ENCODE measurements around the gene ZNF485.
"Not testable (repeated sequence)": the region's sequence is repeated elsewhere in the genome, so short reads cannot be mapped to it uniquely, and the experiment has no call there.

ZNF485 gene

DNA sequence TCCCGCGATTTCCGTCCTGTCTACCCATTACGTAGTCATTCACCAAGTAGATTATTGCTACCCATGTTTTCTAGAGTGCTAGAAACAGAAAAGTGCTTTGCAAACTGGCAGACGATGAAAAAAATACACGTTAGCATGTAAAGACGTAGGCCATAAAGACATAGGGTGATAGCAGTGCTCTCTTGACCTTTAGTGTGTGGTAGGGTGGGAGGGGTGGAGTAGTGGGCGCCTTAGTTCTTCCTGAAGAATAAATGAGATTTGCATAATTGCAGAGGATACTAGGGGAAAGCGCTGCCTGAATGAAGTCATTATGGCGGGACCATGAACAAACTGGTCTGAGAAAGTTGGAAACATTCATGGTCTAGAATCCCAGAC lies 948 bp downstream of the ZNF485 start:
- Histone ChIP-seq H3K9ac (ENCODE audit: low read depth, low read length) (peak overlapping the region; percentile 69; the same call in 1 of the 2 replicates), H3K9me3 (ENCODE audit: insufficient read depth, low read depth, low read length) (no peaks in the 10 kb centered on the region), H3K36me3 (ENCODE audit: insufficient read depth, low read length) (peaks cover 29% of the 10 kb centered on the region; the same call in 1 of the 2 replicates), H3K4me1 (ENCODE audit: insufficient read depth, low read length) (peaks cover 5% of the 10 kb centered on the region), H3K4me3 (ENCODE audit: low read length) (peak overlapping the region; percentile 78), H3K27ac (ENCODE audit: low read depth, low read length) (no peak overlapping the region), H3K27me3 (ENCODE audit: insufficient read depth, low read length) (peaks cover 6% of the 10 kb centered on the region; the same call in 1 of the 2 replicates)
- WGBS = 86% methylated on average over 10 of the region's 10 CpGs

DNA sequence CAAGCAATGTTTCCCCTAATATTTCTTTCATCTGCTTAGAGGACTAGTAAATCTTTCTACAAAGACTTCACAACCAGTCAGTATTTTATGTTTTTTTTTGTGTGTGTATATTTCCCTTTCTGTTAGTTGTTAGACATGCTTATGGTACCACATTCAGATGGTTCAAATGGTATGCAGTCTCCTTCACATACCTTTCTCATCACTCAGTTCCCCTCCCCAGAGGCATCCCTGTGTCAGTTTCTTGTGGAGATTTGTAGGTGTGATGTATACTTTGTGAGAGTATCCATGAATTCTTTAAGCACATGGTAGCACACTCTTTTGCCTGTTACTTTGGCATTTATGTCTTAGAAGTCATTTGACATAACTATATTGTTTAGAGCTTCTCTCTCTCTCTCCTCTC lies 4.4 kb downstream of the ZNF485 start:
- peaks cover 19% of the 10 kb centered on the region for H3K9me3 ChIP-seq (ENCODE audit: insufficient read depth, low read depth, low read length)
- H3K4me1 ChIP-seq (ENCODE audit: insufficient read depth, low read length) = peaks cover 5% of the 10 kb centered on the region
- H3K36me3 ChIP-seq (ENCODE audit: insufficient read depth, low read length) = peaks cover 61% of the 10 kb centered on the region
- peaks cover 5% of the 10 kb centered on the region; the same call in 1 of the 2 replicates for H3K27me3 ChIP-seq (ENCODE audit: insufficient read depth, low read length)
- H3K4me3 ChIP-seq (ENCODE audit: low read length) = no peak overlapping the region
- H3K27ac ChIP-seq (ENCODE audit: low read depth, low read length) = no peak overlapping the region
- H3K9ac ChIP-seq (ENCODE audit: low read depth, low read length) = no peak overlapping the region

DNA sequence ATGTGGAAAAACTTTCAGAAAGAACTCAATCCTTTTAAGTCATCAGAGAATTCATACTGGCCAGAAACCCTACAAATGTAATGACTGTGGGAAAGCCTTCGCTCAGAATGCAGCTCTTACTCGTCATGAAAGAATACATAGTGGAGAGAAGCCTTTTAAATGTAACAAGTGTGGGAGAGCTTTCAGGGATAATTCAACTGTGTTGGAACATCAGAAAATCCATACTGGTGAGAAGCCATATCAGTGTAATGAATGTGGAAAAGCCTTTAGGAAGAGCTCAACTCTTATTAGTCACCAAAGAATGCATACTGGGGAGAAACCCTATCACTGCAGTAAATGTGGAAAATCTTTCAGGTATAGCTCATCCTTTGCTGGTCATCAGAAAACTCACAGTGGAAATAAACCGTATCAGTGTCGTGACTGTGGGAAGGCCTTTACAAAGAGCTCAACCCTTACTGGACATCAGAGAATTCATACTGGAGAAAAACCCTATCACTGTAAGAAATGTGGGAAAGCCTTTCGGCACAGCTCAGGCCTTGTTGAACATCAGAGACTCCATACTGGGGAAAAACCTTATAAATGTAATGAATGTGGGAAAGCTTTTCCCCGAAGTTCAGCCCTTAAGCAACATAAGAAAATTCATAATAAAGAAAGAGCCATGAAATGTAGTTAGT lies 10.6 kb downstream of the ZNF485 start:
- peaks cover 54% of the 10 kb centered on the region for H3K36me3 ChIP-seq (ENCODE audit: insufficient read depth, low read length)
- no peak overlapping the region for H3K27ac ChIP-seq (ENCODE audit: low read depth, low read length)
- peaks cover 63% of the 10 kb centered on the region for H3K9me3 ChIP-seq (ENCODE audit: insufficient read depth, low read depth, low read length)
- WGBS = 87% methylated on average over 5 of the region's 6 CpGs
- H3K27me3 ChIP-seq (ENCODE audit: insufficient read depth, low read length) = no peaks in the 10 kb centered on the region
- no peaks in the 10 kb centered on the region for H3K4me1 ChIP-seq (ENCODE audit: insufficient read depth, low read length)
- no peak overlapping the region for H3K4me3 ChIP-seq (ENCODE audit: low read length)
- H3K9ac ChIP-seq (ENCODE audit: low read depth, low read length) = no peak overlapping the region

DNA sequence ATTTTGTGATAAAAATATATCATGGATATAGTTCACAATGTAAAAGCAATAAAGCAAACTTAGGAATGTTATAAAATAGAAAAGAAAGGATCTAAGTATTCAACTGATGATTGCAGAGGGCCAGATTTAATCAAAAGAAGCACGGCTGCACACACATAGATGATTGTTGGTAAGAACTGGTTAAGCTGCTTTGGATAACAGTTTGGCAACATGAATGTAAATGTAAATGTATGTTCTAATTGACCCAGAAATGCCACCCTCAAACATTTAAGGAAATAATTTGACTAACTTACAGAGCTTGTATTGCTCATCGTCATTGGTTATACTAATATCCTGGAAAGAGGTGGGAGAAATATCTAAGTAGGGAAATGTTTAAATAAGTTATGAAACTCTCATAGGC lies 13.1 kb downstream of the ZNF485 start:
- no peak overlapping the region for H3K4me3 ChIP-seq (ENCODE audit: low read length)
- no peak overlapping the region for H3K27ac ChIP-seq (ENCODE audit: low read depth, low read length)
- WGBS = 88% methylated on average over 2 of the region's 2 CpGs
- peaks cover 31% of the 10 kb centered on the region for H3K36me3 ChIP-seq (ENCODE audit: insufficient read depth, low read length)
- no peak overlapping the region for H3K9ac ChIP-seq (ENCODE audit: low read depth, low read length)
- no peaks in the 10 kb centered on the region for H3K27me3 ChIP-seq (ENCODE audit: insufficient read depth, low read length)
- H3K4me1 ChIP-seq (ENCODE audit: insufficient read depth, low read length) = no peaks in the 10 kb centered on the region
- H3K9me3 ChIP-seq (ENCODE audit: insufficient read depth, low read depth, low read length) = peaks cover 56% of the 10 kb centered on the region

DNA sequence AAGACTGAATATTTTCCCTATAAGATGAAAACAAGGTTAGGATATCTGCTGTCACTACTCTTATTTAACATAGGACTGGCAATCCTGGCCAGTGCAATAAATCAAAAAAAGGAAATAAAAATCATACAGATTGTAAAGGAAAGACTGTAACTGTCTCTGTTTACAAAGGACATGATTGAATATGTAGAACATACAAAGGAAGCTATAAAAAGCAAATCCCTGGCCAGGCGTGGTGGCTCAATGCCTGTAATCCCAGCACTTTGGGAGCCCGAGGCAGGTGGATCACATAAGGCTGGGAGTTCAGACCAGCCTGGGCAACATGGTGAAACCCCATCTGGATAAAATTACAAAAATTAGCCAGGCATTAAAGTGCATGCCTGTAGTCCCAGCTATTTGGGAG lies 15.8 kb downstream of the ZNF485 start:
- Histone ChIP-seq H3K9me3 (ENCODE audit: insufficient read depth, low read depth, low read length) (peaks cover 30% of the 10 kb centered on the region), H3K4me3 (ENCODE audit: low read length) (no peak overlapping the region), H3K27ac (ENCODE audit: low read depth, low read length) (no peak overlapping the region), H3K27me3 (ENCODE audit: insufficient read depth, low read length) (no peaks in the 10 kb centered on the region), H3K4me1 (ENCODE audit: insufficient read depth, low read length) (no peaks in the 10 kb centered on the region), H3K36me3 (ENCODE audit: insufficient read depth, low read length) (peaks cover 5% of the 10 kb centered on the region), H3K9ac (ENCODE audit: low read depth, low read length) (no peak overlapping the region)
- 88% methylated on average over 2 of the region's 2 CpGs for WGBS

DNA sequence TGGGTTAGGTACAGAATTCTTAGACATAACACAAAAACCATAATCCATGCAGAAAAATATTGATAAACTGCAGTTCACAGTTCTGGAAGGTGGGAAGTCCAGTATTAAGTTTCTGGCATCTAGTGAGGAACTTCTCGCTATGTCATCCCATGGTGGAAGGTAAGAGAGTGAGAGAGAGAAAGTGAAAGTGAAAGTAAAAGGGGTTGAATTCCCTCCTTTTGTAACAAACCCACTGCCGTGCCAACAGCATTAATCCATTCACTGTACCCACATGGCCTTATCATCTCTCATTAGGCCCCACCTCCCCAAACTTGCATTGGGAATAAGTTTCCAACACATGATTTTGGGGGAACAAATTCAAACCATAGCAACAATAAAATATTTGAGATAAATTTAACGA lies 17.1 kb downstream of the ZNF485 start:
- 93% methylated on average over 2 of the region's 3 CpGs for WGBS
- H3K9me3 ChIP-seq (ENCODE audit: insufficient read depth, low read depth, low read length) = peaks cover 19% of the 10 kb centered on the region; the same call in 1 of the 2 replicates
- no peaks in the 10 kb centered on the region for H3K27me3 ChIP-seq (ENCODE audit: insufficient read depth, low read length)
- no peaks in the 10 kb centered on the region for H3K4me1 ChIP-seq (ENCODE audit: insufficient read depth, low read length)
- H3K9ac ChIP-seq (ENCODE audit: low read depth, low read length) = no peak overlapping the region
- no peak overlapping the region for H3K4me3 ChIP-seq (ENCODE audit: low read length)
- no peaks in the 10 kb centered on the region for H3K36me3 ChIP-seq (ENCODE audit: insufficient read depth, low read length)
- no peak overlapping the region for H3K27ac ChIP-seq (ENCODE audit: low read depth, low read length)

DNA sequence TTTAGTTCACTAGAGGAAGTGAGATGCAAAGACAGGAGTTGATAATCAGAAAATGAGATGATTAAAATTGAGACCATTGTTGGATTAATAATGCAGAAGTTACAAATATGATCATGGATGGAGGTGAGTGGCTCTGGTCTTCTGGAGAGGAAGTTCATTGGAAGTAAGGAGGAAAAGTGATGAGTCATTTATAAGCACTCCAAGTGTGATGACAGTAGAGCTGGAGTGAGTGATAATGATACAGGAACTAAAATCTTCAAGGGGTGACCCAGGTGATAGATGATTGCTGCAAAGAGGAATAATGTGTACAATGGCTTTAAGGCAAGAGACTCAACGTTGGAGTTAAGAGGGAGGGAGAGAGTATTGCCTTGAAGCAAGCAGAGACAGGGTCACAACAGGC lies 21.7 kb downstream of the ZNF485 start:
- Histone ChIP-seq H3K9me3 (ENCODE audit: insufficient read depth, low read depth, low read length) (no peaks in the 10 kb centered on the region), H3K27me3 (ENCODE audit: insufficient read depth, low read length) (no peaks in the 10 kb centered on the region), H3K27ac (ENCODE audit: low read depth, low read length) (no peak overlapping the region), H3K9ac (ENCODE audit: low read depth, low read length) (no peak overlapping the region), H3K36me3 (ENCODE audit: insufficient read depth, low read length) (no peaks in the 10 kb centered on the region), H3K4me3 (ENCODE audit: low read length) (no peak overlapping the region), H3K4me1 (ENCODE audit: insufficient read depth, low read length) (no peaks in the 10 kb centered on the region)
- 72% methylated on average over 1 of the region's 1 CpG for WGBS

DNA sequence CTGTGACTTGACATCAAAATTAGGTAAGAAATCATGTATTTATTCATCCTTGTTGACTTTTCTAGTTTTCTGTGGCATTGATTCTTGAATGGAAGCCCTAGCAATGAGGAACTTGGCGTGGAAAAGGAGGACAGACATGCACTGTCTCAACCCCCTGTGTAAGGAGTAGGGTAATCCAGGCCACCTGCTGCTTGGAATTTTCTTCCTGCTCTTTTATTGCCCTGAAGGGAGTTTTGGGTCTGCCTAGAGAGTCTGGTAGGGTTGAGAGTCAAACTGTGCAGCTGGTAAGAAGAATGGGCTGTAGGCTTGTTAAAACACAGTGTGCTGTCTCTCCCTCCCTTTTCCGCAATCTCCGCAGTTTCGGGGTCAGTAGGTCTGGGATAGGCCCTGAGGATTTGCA lies 22.7 kb downstream of the ZNF485 start:
- H3K27me3 ChIP-seq (ENCODE audit: insufficient read depth, low read length) = no peaks in the 10 kb centered on the region
- 91% methylated on average over 4 of the region's 4 CpGs for WGBS

DNA sequence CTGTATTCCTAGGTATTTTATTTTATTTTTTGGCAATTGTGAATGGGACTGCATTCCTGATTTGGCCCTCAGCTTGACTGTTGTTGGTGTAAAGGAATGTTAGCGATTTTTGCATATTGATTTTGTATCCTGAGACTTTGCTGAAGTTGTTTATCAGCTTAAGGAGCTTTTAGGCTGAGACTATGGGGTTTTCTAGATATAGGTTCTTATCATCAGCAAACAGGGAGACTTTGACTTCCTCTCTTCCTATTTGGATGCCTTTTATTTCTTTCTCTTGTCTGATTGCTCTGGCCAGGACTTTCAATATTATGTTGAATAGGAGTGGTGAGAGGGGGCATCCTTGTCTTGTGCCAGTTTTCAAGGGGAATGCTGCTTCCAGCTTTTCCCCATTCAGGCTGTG lies 29.6 kb downstream of the ZNF485 start:
- not testable (repeated sequence) for H3K27me3 ChIP-seq (ENCODE audit: insufficient read depth, low read length); H3K27ac ChIP-seq (ENCODE audit: low read depth, low read length); H3K4me1 ChIP-seq (ENCODE audit: insufficient read depth, low read length); H3K4me3 ChIP-seq (ENCODE audit: low read length); H3K9ac ChIP-seq (ENCODE audit: low read depth, low read length); H3K36me3 ChIP-seq (ENCODE audit: insufficient read depth, low read length)
- peaks cover 13% of the 10 kb centered on the region for H3K9me3 ChIP-seq (ENCODE audit: insufficient read depth, low read depth, low read length)
- WGBS = 62% methylated on average over 1 of the region's 1 CpG

More for the DNA sequence above, 22.7 kb downstream of the ZNF485 start:
- Histone ChIP-seq H3K4me1 (ENCODE audit: insufficient read depth, low read length) (no peaks in the 10 kb centered on the region), H3K9me3 (ENCODE audit: insufficient read depth, low read depth, low read length) (no peaks in the 10 kb centered on the region), H3K27ac (ENCODE audit: low read depth, low read length) (no peak overlapping the region), H3K36me3 (ENCODE audit: insufficient read depth, low read length) (no peaks in the 10 kb centered on the region), H3K9ac (ENCODE audit: low read depth, low read length) (no peak overlapping the region), H3K4me3 (ENCODE audit: low read length) (no peak overlapping the region)

DNA sequence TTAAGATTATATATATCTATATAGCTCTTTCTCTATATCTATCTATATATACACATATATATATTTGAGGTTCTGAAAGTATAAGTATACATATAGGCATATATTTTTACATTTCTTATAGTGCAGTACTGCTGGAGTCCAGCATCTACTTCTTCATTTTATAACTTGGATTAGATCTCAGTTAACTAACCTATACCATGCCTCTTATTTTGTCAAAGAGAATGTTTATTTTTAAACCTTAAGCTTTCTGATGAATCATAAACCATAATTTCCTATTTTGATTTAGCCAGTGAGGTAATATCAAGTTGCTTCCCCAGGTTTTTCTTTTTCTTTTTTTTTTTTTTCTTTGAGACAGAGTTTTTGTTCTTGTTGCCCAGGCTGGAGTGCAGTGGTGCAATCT lies 34.4 kb downstream of the ZNF485 start:
- Histone ChIP-seq H3K4me1 (ENCODE audit: insufficient read depth, low read length) (no peaks in the 10 kb centered on the region), H3K4me3 (ENCODE audit: low read length) (no peak overlapping the region), H3K27ac (ENCODE audit: low read depth, low read length) (no peak overlapping the region), H3K36me3 (ENCODE audit: insufficient read depth, low read length) (peaks cover 34% of the 10 kb centered on the region), H3K9ac (ENCODE audit: low read depth, low read length) (no peak overlapping the region), H3K27me3 (ENCODE audit: insufficient read depth, low read length) (no peaks in the 10 kb centered on the region), H3K9me3 (ENCODE audit: insufficient read depth, low read depth, low read length) (peaks cover 52% of the 10 kb centered on the region)

DNA sequence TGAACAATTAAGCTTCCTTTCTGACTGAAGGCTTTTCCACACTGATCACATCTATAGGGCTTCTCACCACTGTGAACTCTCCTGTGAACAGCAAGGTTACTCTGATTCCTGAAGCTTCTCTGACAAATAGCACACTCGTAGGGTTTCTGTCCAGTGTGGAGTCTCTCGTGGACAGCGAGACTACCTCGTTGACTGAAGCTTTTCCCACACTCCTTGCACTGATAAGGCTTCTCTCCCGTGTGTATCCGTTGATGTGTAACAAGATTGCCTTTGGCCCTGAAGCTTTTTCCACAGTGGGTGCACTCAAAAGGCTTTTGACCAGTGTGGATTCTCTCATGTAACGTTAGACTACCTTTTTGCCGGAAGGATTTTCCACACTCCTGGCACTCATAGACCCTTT lies 38.0 kb downstream of the ZNF485 start:
- H3K27me3 ChIP-seq (ENCODE audit: insufficient read depth, low read length) = peaks cover 10% of the 10 kb centered on the region
- 96% methylated on average over 8 of the region's 8 CpGs for WGBS
- peaks cover 4% of the 10 kb centered on the region; the same call in 1 of the 2 replicates for H3K4me1 ChIP-seq (ENCODE audit: insufficient read depth, low read length)
- no peak overlapping the region for H3K27ac ChIP-seq (ENCODE audit: low read depth, low read length)
- 0 out of 2 replicates have a peak overlapping the region, but pooled peaks have one; percentile 13 for H3K4me3 ChIP-seq (ENCODE audit: low read length)
- H3K9me3 ChIP-seq (ENCODE audit: insufficient read depth, low read depth, low read length) = peaks cover 65% of the 10 kb centered on the region
- H3K9ac ChIP-seq (ENCODE audit: low read depth, low read length) = no peak overlapping the region
- H3K36me3 ChIP-seq (ENCODE audit: insufficient read depth, low read length) = peaks cover 50% of the 10 kb centered on the region

DNA sequence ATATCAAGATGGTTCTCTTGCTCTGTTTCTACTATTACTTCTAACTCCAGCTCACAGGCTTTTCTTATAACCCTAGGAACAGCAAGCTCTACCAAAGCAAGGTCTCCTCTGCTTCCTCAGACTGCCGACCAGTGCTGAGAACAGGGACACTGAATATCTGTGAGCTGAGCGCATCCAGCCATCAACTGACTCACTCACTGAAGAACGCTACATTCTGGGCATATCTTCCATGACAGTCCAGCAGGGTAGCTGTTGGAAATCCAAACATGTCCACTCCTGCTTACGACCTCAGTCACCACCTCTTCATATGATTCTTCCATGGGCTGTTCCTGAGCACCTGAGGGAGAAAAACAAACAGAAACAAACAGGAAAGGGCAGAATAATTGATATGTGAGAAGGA lies 39.6 kb downstream of the ZNF485 start:
- no peak overlapping the region for H3K9ac ChIP-seq (ENCODE audit: low read depth, low read length)
- H3K27me3 ChIP-seq (ENCODE audit: insufficient read depth, low read length) = peaks cover 24% of the 10 kb centered on the region
- WGBS = 97% methylated on average over 4 of the region's 4 CpGs
- H3K36me3 ChIP-seq (ENCODE audit: insufficient read depth, low read length) = peaks cover 50% of the 10 kb centered on the region
- H3K27ac ChIP-seq (ENCODE audit: low read depth, low read length) = no peak overlapping the region
- peaks cover 65% of the 10 kb centered on the region for H3K9me3 ChIP-seq (ENCODE audit: insufficient read depth, low read depth, low read length)
- no peak overlapping the region for H3K4me3 ChIP-seq (ENCODE audit: low read length)
- H3K4me1 ChIP-seq (ENCODE audit: insufficient read depth, low read length) = peaks cover 4% of the 10 kb centered on the region; the same call in 1 of the 2 replicates
